DND-41 (cell line): Measurements from ENCODE around the gene DEPDC7.
"Not testable (repeated sequence)": the region's sequence is repeated elsewhere in the genome, so short reads cannot be mapped to it uniquely, and the experiment has no call there.

ENCODE experiments used
- EZH2 ChIP-seq: IDR thresholded peaks from 3 replicates; pipeline ENCODE4 v1.6.1; 2012; ENCODE audit warnings: borderline replicate concordance, low read depth, mild to moderate bottlenecking, moderate library complexity, low read length, inconsistent platforms; ENCODE audit not compliant: severe bottlenecking
- TF ChIP-seq, protein P1 (sequence below): IDR thresholded peaks from 2 replicates; pipeline ENCODE4 v1.5.1; 2012; ENCODE audit warnings: borderline replicate concordance, low read length, moderate library complexity, mild to moderate bottlenecking; ENCODE audit not compliant: poor library complexity, severe bottlenecking; ENCODE audit errors: extremely low read depth

DNA sequence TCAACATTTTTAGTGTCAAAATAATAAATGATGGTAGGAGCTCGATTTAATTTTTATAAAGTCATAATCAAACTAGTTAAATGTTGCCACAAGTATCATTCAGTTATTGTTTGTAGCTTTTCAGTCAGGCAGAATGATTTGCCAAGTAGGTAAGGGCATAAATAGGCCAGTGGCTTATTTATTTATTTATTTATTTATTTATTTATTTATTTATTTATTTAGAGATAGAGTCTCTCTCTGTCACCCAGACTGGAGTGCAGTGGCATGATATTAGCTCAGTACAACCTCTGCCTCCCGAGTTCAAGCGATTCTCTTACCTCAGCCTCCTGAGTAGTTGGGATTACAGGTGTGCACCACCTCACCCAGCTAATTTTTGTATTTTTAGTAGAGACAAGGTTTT, 43.4 kb upstream of the DEPDC7 start:
- TF ChIP-seq, protein P1, sequence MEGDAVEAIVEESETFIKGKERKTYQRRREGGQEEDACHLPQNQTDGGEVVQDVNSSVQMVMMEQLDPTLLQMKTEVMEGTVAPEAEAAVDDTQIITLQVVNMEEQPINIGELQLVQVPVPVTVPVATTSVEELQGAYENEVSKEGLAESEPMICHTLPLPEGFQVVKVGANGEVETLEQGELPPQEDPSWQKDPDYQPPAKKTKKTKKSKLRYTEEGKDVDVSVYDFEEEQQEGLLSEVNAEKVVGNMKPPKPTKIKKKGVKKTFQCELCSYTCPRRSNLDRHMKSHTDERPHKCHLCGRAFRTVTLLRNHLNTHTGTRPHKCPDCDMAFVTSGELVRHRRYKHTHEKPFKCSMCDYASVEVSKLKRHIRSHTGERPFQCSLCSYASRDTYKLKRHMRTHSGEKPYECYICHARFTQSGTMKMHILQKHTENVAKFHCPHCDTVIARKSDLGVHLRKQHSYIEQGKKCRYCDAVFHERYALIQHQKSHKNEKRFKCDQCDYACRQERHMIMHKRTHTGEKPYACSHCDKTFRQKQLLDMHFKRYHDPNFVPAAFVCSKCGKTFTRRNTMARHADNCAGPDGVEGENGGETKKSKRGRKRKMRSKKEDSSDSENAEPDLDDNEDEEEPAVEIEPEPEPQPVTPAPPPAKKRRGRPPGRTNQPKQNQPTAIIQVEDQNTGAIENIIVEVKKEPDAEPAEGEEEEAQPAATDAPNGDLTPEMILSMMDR: not testable (repeated sequence)
- not testable (repeated sequence) for TF ChIP-seq EZH2
